HG02981 (cell line): ENCODE results near the gene OR4D2.

Source experiments
- ATAC-seq: cut with Tn5 transposase; IDR thresholded peaks from one replicate; pipeline ENCODE4 v1.9.1; 2021; ENCODE audit warnings: mild to moderate bottlenecking, moderate library complexity; ENCODE audit not compliant: unreplicated experiment

Gene OR4D2

DNA sequence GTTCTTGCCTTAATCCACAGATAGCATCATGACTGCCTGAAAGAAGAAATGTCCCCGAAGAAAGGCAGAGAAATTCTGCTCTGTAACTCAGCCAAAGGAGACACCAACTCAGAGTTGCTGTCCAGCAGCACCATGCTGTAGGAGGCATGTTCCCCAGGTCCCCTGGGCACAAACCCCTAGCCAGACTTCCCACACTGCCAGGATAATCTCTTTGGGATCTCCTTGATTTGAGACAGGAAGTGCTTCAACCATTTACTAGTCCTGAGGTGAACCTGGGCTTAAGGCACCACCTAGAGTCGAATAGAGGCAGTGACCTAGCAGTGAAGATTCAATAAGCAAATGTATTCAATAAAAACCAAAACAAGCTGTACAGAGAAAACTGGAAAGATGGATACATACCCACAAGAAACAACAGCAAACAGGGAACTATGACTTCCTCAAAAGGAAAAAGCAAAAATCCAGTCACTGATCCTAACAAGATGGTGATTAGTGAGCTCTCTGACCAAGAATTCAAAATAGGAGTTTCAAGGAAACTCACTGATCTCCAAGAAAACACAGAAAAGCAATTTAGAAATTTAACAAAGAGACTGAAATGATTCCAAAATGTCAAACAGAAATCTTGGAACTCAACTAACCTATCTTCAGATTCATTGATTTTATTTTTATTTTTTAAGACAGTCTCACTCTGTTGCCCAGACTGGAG is 5.7 kb downstream of the OR4D2 start:
- no peak for ATAC-seq

DNA sequence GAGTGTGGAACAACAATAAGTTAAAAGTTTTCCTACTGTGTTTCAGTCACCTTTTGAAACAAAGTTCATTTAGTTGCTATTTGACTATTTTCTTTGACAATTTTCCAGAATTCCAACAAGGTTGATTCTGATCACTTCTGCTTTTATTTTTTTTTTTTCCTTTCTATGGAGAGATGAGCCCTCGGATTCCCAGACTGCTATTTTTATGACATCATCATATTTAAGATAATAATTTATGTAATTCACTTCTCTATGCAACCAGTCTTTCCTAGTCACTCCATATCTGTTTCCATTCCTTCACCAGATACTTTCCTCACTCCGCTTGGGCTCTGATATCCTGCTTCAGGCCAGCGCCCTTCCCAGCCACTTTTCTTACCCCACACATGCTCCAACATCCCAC is 8.1 kb downstream of the OR4D2 start:
- ATAC-seq, result no peak

- ATAC-seq, result no peak
Observed at GRCh38 chr17:58176200-58176599, 9.4 kb downstream of the OR4D2 start.

DNA sequence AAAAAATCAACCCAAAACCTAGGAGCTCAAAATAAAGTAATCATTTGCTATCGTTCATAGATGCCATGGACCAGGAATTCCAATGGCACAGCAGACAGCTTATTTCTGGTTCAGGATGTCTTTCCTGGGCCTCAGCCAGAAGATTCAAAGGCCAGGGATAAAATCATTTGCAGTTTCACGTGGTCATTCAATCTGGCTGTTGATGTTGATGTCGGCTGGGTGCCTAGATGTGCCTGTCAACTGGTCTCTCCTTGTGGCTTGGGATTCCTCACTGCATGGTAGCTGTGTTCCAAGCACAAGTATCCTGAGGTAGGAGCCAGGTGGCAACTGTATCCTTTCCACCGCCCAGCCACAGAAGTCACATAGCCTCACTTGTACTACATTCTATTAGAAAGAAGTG is 15.0 kb downstream of the OR4D2 start:
- ATAC-seq, result no peak

DNA sequence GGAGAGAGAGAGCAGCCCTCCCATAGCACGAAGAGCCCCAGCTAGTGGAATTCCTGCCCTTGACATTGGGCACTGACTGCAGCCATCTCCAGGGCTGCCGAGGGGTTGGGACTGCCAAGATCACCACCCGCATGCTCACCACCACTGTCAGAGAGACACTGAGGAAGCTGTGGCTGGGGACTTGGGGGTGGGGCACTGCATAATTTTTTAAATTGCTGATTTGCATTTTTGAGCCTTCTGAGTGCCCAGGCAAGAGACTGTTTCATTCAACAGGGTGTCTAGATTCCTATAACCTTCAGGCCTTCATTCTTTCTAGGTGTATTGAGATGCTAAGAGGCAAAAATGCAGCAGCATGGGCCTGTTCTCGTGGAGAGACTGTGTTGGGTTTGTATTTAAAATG is 16.7 kb downstream of the OR4D2 start:
- no peak for ATAC-seq

DNA sequence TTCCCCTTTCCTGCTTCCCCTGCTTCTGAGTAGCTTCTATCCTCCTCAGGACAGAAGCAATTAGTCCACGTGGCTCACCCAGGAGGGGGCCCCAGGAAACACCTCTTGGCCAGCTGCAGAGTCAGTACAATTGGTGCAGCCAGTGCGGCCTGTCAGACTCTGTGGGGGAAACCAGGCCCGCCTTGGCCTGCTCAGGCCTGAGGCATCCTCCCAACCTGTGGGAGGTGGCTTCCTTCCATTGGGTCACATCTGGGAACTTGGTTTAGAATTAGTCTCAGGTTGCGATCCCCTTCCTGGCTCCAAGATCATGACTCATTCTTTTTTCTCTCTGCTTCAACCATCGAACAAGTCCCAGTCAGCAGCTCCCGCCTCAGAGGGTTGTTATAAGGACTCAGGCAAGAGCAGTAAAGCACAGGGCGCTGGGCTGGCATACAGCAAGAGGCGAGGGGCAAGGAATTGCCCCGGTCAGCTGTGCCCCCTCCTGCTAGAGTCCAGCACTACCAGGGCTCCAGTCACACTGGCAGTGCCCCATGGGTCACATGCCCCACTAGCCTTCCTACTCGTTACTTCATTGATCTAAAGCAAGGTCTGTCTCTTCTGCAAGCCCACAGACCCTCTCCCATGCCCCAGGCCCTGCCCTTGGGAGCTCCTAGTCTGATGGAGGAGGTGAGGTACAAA is 17.7 kb downstream of the OR4D2 start:
- ATAC-seq, result no peak

- no peak for ATAC-seq
Observed at GRCh38 chr17:58184986-58185761, 18.4 kb downstream of the OR4D2 start.

GRCh38 chr17:58186591-58186990 is 19.8 kb downstream of the OR4D2 start:
- ATAC-seq, result no peak

GRCh38 chr17:58187063-58187462 is 20.3 kb downstream of the OR4D2 start:
- no peak for ATAC-seq

GRCh38 chr17:58187675-58188074 is 20.9 kb downstream of the OR4D2 start:
- no peak for ATAC-seq

DNA sequence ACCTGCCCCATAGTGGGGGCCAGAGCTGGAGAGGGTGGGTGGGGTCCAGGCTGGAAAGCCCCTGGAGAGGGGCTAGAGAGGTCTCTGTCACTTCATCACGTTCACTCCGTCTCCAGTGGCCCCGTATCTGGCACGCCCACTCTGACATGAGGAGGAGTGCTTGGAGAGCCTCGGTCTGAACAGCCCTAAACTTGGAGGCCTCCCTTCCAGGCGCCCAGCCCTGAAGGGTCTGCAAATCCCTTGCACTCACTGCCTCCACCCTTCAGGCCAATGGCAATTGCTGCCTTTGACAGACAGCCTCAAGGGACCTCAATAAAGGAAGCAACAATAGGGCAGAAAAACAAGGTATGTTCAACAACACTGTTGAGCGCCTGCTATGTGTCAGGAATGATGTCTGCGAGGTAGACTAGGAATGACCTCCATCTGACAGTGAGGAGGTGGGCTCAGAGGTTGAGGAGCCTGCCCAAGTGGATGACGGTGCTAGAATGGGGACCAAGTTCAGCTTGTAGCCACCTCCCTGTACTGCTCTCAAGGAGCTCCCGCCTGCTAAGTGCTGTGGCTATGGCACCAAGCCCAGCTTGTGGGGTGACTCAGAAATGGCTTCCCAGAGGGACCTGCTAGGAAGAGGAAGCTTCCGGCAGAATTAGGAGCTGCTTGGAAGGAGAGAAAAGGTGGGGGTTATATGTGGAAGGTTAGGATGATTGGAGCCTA is 22.8 kb downstream of the OR4D2 start:
- ATAC-seq, result no peak

- no peak for ATAC-seq
Observed at GRCh38 chr17:58191241-58191896, 24.6 kb downstream of the OR4D2 start.

- ATAC-seq, result no peak
Observed at GRCh38 chr17:58192612-58193011, 25.8 kb downstream of the OR4D2 start, which contains the start of gene EPX. EPX (plus strand) TSS chr17:58192726; CDS start chr17:58192847, 121 bp downstream.

DNA sequence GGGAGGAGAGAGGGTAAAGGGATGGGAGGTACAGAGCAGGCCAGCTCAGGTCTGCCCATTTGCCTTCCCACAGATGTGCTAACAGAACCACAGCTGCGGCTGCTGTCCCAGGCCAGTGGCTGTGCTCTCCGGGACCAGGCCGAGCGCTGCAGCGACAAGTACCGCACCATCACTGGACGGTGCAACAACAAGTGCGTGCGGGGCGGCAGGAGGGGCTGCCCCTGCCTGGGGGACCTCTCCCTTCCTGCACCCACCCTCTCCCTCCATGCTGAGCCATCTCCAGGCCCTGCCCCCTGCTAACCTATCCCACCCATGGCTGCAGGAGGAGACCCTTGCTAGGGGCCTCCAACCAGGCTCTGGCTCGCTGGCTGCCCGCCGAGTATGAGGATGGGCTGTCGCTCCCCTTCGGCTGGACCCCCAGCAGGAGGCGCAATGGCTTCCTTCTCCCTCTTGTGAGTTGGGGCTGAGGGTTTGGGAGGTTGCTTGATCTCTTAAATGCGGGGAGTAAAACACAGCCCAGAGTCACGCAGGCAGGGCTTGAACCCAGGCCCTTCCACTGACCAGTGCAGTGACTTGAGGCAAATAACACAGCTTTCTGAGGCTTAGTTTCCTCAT is 27.0 kb downstream of the OR4D2 start:
- ATAC-seq, result no peak

- ATAC-seq, result no peak
Observed at GRCh38 chr17:58195518-58196123, 28.8 kb downstream of the OR4D2 start.

GRCh38 chr17:58196610-58197009 is 29.8 kb downstream of the OR4D2 start:
- ATAC-seq, result no peak

DNA sequence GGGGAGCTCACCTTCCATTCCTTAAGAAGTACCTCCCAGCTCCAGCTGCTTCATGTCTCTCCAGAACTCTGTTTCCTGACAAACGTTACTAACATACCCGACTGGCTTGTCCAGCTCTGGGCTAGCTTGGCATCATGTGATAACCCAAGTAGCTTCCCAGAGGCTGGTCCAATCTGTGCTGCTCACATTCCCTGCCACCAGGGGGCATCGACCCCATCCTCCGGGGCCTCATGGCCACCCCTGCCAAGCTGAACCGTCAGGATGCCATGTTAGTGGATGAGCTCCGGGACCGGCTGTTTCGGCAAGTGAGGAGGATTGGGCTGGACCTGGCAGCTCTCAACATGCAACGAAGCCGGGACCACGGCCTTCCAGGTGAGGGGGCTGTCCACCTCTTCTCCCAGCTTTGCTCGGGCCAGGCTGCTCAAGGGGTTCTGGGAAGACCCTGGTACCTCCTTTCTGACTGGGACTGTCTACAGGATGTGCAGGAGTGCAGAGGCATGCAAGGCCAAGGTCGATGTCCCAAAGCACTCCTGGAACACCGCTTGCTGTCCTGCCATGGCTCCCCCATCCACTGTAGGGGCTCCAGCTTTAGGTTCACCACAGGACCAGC is 33.3 kb downstream of the OR4D2 start:
- ATAC-seq, result no peak

GRCh38 chr17:58202859-58203258 is 36.1 kb downstream of the OR4D2 start:
- no peak for ATAC-seq

GRCh38 chr17:58204796-58205195 is 38.0 kb downstream of the OR4D2 start:
- ATAC-seq, result no peak
